Body of pancreas (tissue), 4 donors: Measurements from ENCODE around the gene IGLL5. TPM values are rescaled to one million over a fixed set of nuclear protein-coding genes. Genes with fewer than 3 reads are reported as not detected.

Experiments
- ATAC-seq: fragments of 150-250 bp; one replicate; pipeline ENCODE4 v1.9.1; 2016
- DNase-seq, 4 donors: peaks; one replicate each; pipeline ENCODE4 v3.0.0-alpha.2; 2019
- H3K27ac ChIP-seq, 4 donors: fragments of 200-600 bp; sonication (generic); 1 replicate in 3 of 4; 2 replicates in 1 of 4; pipeline versions ENCODE4 v1.5.1 to v1.6.1; 2016 to 2019; ENCODE audit warnings: mild to moderate bottlenecking in 1 of 4, mixed read lengths in 1 of 4, moderate library complexity in 1 of 4
- H3K27me3 ChIP-seq, 2 donors: fragments of 200-600 bp; sonication (generic); one replicate each; pipeline ENCODE4 v1.6.0; 2016; ENCODE audit warnings: mild to moderate bottlenecking in 1 of 2
- H3K36me3 ChIP-seq, 2 donors: fragments of 200-600 bp; sonication (generic); replicated peaks in 1 of 2; 2 replicates each; pipeline ENCODE4 v1.5.1; 2016; ENCODE audit warnings: low read depth in 2 of 2; ENCODE audit not compliant: insufficient read depth in 1 of 2
- H3K4me1 ChIP-seq: fragments of 200-600 bp; sonication (generic); one replicate; pipeline ENCODE4 v1.6.0; 2016
- H3K4me3 ChIP-seq, 2 donors: fragments of 200-600 bp; sonication (generic); 1 replicate in 1 of 2; 2 replicates in 1 of 2; pipeline ENCODE4 v1.5.1; 2016 to 2019
- H3K9me3 ChIP-seq, 3 donors: fragments of 200-600 bp; sonication (generic); 1 replicate in 2 of 3; 2 replicates in 1 of 3; pipeline ENCODE4 v1.5.1; 2016
- CTCF ChIP-seq, 7 experiments: fragments of 450-650 bp in 4 of 7; fragments of 200-600 bp in 3 of 7; sonication (generic) in 3 of 7; IDR thresholded peaks; one replicate each; pipeline ENCODE4 v1.5.1; 2016 to 2019; ENCODE audit warnings: antibody characterized with exemption in 7 of 7
- POLR2A ChIP-seq, 3 donors: fragments of 450-650 bp; IDR thresholded peaks; one replicate each; pipeline ENCODE4 v1.6.1; 2016; ENCODE audit warnings: antibody characterized with exemption in 3 of 3, mild to moderate bottlenecking in 2 of 3
- WGBS, 2 donors: methylation state at CpG; one replicate each; pipeline ENCODE4 v1.1.5; 2017; 5-methylcytosine and 5-hydroxymethylcytosine counted together
- intact Hi-C: fragments of 100-400 bp; cut with DNase I; formaldehyde crosslinking; loops from one replicate; pipeline ENCODE4 v1.15.1; 2023
- total RNA-seq, 2 donors: library from RNA; depleted of rRNA; stranded (reverse); fragments of >200 nt; gene quantifications; one replicate each; pipeline ENCODE4 v1.1.0, GENCODE V29; 2016

The IGLL5 gene
- total RNA-seq, 2 donors from 2014 or later = 3.4 to 5.3 TPM

- Histone ChIP-seq H3K4me1 (no peaks in the 10 kb centered on the region), H3K9me3 (no peaks in the 10 kb centered on the region)
These were observed 29.3 kb downstream of the IGLL5 start for GRCh38 chr22:22916952-22917290.

GRCh38 chr22:22917377-22917776 lies 29.8 kb downstream of the IGLL5 start:
- H3K27ac ChIP-seq = no peak overlapping the region
- DNase-seq (no peak), ATAC-seq (no peak)
- H3K4me1 ChIP-seq = no peaks in the 10 kb centered on the region
- no peaks in the 10 kb centered on the region for H3K36me3 ChIP-seq
- 60 to 91% methylated on average over 2 to 4 of the region's 4 CpGs for WGBS, 2 donors
- no peaks in the 10 kb centered on the region for H3K27me3 ChIP-seq
- no peaks in the 10 kb centered on the region for H3K9me3 ChIP-seq
- TF ChIP-seq CTCF (IDR thresholded peaks at IDR 0.05) (no peak), POLR2A (IDR thresholded peaks at IDR 0.05) (no peak)
- intact Hi-C loops = no loop called here
- no peak overlapping the region for H3K4me3 ChIP-seq

More at GRCh38 chr22:22916952-22917290, 29.3 kb downstream of the IGLL5 start:
- Histone ChIP-seq H3K36me3 (no peaks in the 10 kb centered on the region), H3K27ac (no peak overlapping the region), H3K4me3 (no peak overlapping the region), H3K27me3 (no peaks in the 10 kb centered on the region)
- ATAC-seq (no peak), DNase-seq (no peak)
- intact Hi-C loops = no loop called here
- WGBS, 2 donors = 78 to 80% methylated on average over 3 of the region's 3 CpGs
- TF ChIP-seq CTCF (IDR thresholded peaks at IDR 0.05) (no peak), POLR2A (IDR thresholded peaks at IDR 0.05) (no peak)

- Histone ChIP-seq H3K27ac (no peak overlapping the region), H3K9me3 (no peaks in the 10 kb centered on the region), H3K4me3 (no peak overlapping the region), H3K27me3 (no peaks in the 10 kb centered on the region), H3K36me3 (no peaks in the 10 kb centered on the region), H3K4me1 (no peaks in the 10 kb centered on the region)
- intact Hi-C loops = no loop called here
- WGBS, 2 donors = 48 to 63% methylated on average over 6 to 7 of the region's 7 CpGs
- DNase-seq (no peak), ATAC-seq (no peak)
- TF ChIP-seq CTCF (IDR thresholded peaks at IDR 0.05) (no peak), POLR2A (IDR thresholded peaks at IDR 0.05) (no peak)
These were observed 30.8 kb downstream of the IGLL5 start for GRCh38 chr22:22918297-22918965.

GRCh38 chr22:22919041-22919440 lies 31.4 kb downstream of the IGLL5 start:
- Histone ChIP-seq H3K4me1 (no peaks in the 10 kb centered on the region), H3K9me3 (no peaks in the 10 kb centered on the region), H3K36me3 (no peaks in the 10 kb centered on the region), H3K4me3 (no peak overlapping the region), H3K27ac (no peak overlapping the region), H3K27me3 (no peaks in the 10 kb centered on the region)
- DNase-seq (no peak), ATAC-seq (no peak)
- TF ChIP-seq POLR2A (IDR thresholded peaks at IDR 0.05) (no peak), CTCF (IDR thresholded peaks at IDR 0.05) (no peak)
- intact Hi-C loops = no loop called here
- WGBS, 2 donors = 71 to 73% methylated on average over 5 to 7 of the region's 7 CpGs

- Histone ChIP-seq H3K4me3 (no peak overlapping the region), H3K4me1 (no peaks in the 10 kb centered on the region), H3K27me3 (no peaks in the 10 kb centered on the region), H3K9me3 (no peaks in the 10 kb centered on the region), H3K27ac (no peak overlapping the region), H3K36me3 (no peaks in the 10 kb centered on the region)
- ATAC-seq (no peak), DNase-seq (no peak)
- intact Hi-C loops = no loop called here
- 76 to 77% methylated on average over 7 of the region's 7 CpGs for WGBS, 2 donors
- TF ChIP-seq CTCF (IDR thresholded peaks at IDR 0.05) = no peak
- no peak for TF ChIP-seq POLR2A (IDR thresholded peaks at IDR 0.05)
These were observed 32.6 kb downstream of the IGLL5 start for GRCh38 chr22:22920104-22920654.
